ENCODE data around the gene PTBP3.

PTBP3 gene

DNA sequence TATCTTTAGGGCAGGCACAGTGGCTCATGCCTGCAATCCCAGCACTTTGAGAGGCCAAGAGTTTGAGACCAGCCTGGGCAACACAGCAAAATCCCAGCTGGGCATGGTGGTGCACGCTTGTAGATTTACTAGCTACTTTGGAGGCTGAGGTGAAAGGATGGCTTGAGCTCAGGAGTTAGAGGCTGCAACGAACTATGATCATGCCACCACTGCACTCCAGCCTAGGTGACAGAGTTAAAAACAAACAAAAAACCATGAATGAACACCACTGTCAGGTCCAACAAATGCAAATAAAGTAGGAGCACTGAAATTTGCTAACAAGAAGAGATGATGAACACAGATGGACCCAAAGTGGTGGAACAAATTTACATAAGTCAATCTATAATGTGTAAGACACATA is 4.9 kb downstream of the PTBP3 start:
- no peak overlapping the region for H3K27ac ChIP-seq (replicated peaks; ENCODE audit: low read length)
- no peaks in the 10 kb centered on the region for H3K79me1 ChIP-seq (ENCODE audit: low read depth, low read length)
- H3K36me3 ChIP-seq (replicated peaks in 1 of 2; ENCODE audit: control insufficient read depth in 2 of 2, insufficient read depth in 2 of 2, low read length in 2 of 2), result peaks cover 0 to 2% of the 10 kb centered on the region in 2 donors
- no peak overlapping the region for H2BK120ac ChIP-seq (ENCODE audit: low read depth, low read length)
- no CpG with 5 or more reads among the region's 2 CpGs for WGBS, 2 donors (ENCODE audit: extremely low coverage in 2 of 2, insufficient read length in 2 of 2, insufficient replicate concordance in 1 of 2)
- H3K4ac ChIP-seq (ENCODE audit: low read length), result no peak overlapping the region
- H3K9me3 ChIP-seq (replicated peaks in 1 of 2; ENCODE audit: control insufficient read depth in 2 of 2, insufficient read depth in 1 of 2, low read depth in 1 of 2, low read length in 2 of 2), result peaks cover 0 to 19% of the 10 kb centered on the region in 2 donors
- no peak overlapping the region for H4K91ac ChIP-seq (ENCODE audit: low read depth, low read length, poor library complexity)
- no peak overlapping the region for H3K9ac ChIP-seq (ENCODE audit: low read depth, low read length, poor library complexity)
- no peak overlapping the region for H2BK5ac ChIP-seq (ENCODE audit: low read length)
- DNase-seq (ENCODE audit: low spot score), result no peak
- H3K4me2 ChIP-seq (ENCODE audit: insufficient read depth, low read length, poor library complexity, severe bottlenecking), result no peak overlapping the region
- no peak overlapping the region for H2BK15ac ChIP-seq (ENCODE audit: low read length)
- no peak overlapping the region for H2BK12ac ChIP-seq (ENCODE audit: low read length)
- H2AFZ ChIP-seq (ENCODE audit: low read length), result no peak overlapping the region
- H3K14ac ChIP-seq (ENCODE audit: low read length), result no peak overlapping the region
- no peak overlapping the region for H3K18ac ChIP-seq (ENCODE audit: low read length)
- no peaks in the 10 kb centered on the region for H3K27me3 ChIP-seq (ENCODE audit: control insufficient read depth in 3 of 3, insufficient read depth in 3 of 3, low read depth in 1 of 3, low read length in 3 of 3)
- no peak overlapping the region for H3K4me3 ChIP-seq (ENCODE audit: low read length in 2 of 2)
- H4K8ac ChIP-seq (ENCODE audit: low read depth, low read length), result no peak overlapping the region
- H2AK5ac ChIP-seq (ENCODE audit: low read depth, low read length), result no peak overlapping the region
- peaks cover 0 to 4% of the 10 kb centered on the region in 2 donors for H3K4me1 ChIP-seq (ENCODE audit: control insufficient read depth in 2 of 2, insufficient read depth in 1 of 2, low read depth in 1 of 2, low read length in 2 of 2)
- H3K23ac ChIP-seq (ENCODE audit: low read depth, low read length, poor library complexity), result no peak overlapping the region

DNA sequence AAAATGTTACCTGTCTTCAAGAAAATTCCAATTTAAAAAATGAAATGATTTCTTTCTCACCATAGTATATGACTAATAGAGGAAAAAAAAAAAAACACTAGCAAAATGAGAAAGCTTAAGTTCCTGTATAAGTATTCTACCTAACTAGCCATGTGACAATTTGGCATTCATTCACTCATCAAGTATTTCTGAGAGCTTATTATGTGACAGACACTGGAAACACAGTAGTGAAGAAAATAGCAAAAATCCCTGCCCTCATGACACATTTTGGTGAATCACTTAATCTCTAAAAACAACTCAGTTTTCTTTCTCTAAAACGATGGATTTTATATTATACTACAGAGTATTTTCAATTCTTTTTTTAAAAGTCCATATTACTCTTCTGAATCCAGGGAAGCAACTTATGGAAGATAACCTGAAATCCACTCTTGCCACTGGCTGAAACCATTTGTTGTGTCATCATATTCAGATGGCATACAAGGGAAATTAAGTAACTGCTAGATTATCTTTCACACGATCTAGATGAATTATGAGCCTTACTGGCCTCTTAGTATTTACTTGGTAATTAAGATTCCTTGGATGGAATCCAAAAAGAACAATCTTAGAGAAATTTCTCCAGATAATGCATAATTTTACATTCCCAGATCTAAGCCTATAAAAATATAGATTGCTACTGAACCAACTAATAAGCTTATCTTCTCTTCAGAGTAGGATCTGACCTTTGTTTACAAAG is 5.5 kb downstream of the PTBP3 start:
- H4K91ac ChIP-seq (ENCODE audit: low read depth, low read length, poor library complexity), result no peak overlapping the region
- no peak overlapping the region for H2BK12ac ChIP-seq (ENCODE audit: low read length)
- no peak overlapping the region for H2AFZ ChIP-seq (ENCODE audit: low read length)
- no peak overlapping the region for H3K9ac ChIP-seq (ENCODE audit: low read depth, low read length, poor library complexity)
- DNase-seq (ENCODE audit: low spot score), result no peak
- H2AK5ac ChIP-seq (ENCODE audit: low read depth, low read length), result no peak overlapping the region
- peaks cover 0 to 25% of the 10 kb centered on the region in 2 donors for H3K9me3 ChIP-seq (replicated peaks in 1 of 2; ENCODE audit: control insufficient read depth in 2 of 2, insufficient read depth in 1 of 2, low read depth in 1 of 2, low read length in 2 of 2)
- H3K79me1 ChIP-seq (ENCODE audit: low read depth, low read length), result no peaks in the 10 kb centered on the region
- no CpG with 5 or more reads among the region's 2 CpGs for WGBS, 2 donors (ENCODE audit: extremely low coverage in 2 of 2, insufficient read length in 2 of 2, insufficient replicate concordance in 1 of 2)
- no peak overlapping the region for H3K23ac ChIP-seq (ENCODE audit: low read depth, low read length, poor library complexity)
- no peak overlapping the region for H2BK5ac ChIP-seq (ENCODE audit: low read length)
- no peak overlapping the region for H4K8ac ChIP-seq (ENCODE audit: low read depth, low read length)
- H3K4me1 ChIP-seq (ENCODE audit: control insufficient read depth in 2 of 2, insufficient read depth in 1 of 2, low read depth in 1 of 2, low read length in 2 of 2), result peaks cover 0 to 2% of the 10 kb centered on the region in 2 donors
- H3K27me3 ChIP-seq (ENCODE audit: control insufficient read depth in 3 of 3, insufficient read depth in 3 of 3, low read depth in 1 of 3, low read length in 3 of 3), result no peaks in the 10 kb centered on the region
- H2BK15ac ChIP-seq (ENCODE audit: low read length), result no peak overlapping the region
- no peak overlapping the region for H3K18ac ChIP-seq (ENCODE audit: low read length)
- H3K4ac ChIP-seq (ENCODE audit: low read length), result no peak overlapping the region
- H3K27ac ChIP-seq (replicated peaks; ENCODE audit: low read length), result no peak overlapping the region
- no peak overlapping the region for H2BK120ac ChIP-seq (ENCODE audit: low read depth, low read length)
- no peak overlapping the region for H3K4me3 ChIP-seq (ENCODE audit: low read length in 2 of 2)
- no peak overlapping the region for H3K14ac ChIP-seq (ENCODE audit: low read length)
- peaks cover under 1 to 2% of the 10 kb centered on the region in 2 donors for H3K36me3 ChIP-seq (replicated peaks in 1 of 2; ENCODE audit: control insufficient read depth in 2 of 2, insufficient read depth in 2 of 2, low read length in 2 of 2)
- no peak overlapping the region for H3K4me2 ChIP-seq (ENCODE audit: insufficient read depth, low read length, poor library complexity, severe bottlenecking)

DNA sequence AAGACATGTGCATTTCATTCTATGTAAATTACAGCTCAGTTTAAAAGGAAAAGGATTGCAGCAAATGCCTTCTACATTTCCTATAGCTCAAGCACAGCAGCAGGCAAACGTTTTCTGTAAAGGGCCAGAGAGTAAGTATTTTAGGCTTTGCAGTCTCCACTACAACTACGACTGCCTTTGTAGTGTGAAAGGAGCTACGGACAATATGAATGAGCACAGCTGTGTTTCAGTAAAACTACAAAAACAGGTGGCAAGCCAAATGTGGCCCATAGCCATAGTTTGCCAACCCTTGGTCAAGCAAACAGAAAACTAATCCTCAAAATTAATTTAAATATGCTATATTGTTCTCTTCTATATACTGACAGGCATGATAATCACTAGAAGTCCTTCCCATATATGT is 7.2 kb downstream of the PTBP3 start:
- Histone ChIP-seq H2BK15ac (ENCODE audit: low read length) (no peak overlapping the region), H4K8ac (ENCODE audit: low read depth, low read length) (no peak overlapping the region), H3K9me3 (replicated peaks in 1 of 2; ENCODE audit: control insufficient read depth in 2 of 2, insufficient read depth in 1 of 2, low read depth in 1 of 2, low read length in 2 of 2) (peaks cover 0 to 30% of the 10 kb centered on the region in 2 donors), H3K4me2 (ENCODE audit: insufficient read depth, low read length, poor library complexity, severe bottlenecking) (no peak overlapping the region), H4K91ac (ENCODE audit: low read depth, low read length, poor library complexity) (no peak overlapping the region), H2AFZ (ENCODE audit: low read length) (no peak overlapping the region), H3K4me3 (ENCODE audit: low read length in 2 of 2) (no peak overlapping the region), H2BK5ac (ENCODE audit: low read length) (no peak overlapping the region), H3K36me3 (replicated peaks in 1 of 2; ENCODE audit: control insufficient read depth in 2 of 2, insufficient read depth in 2 of 2, low read length in 2 of 2) (peaks cover 2% of the 10 kb centered on the region in 2 donors), H3K9ac (ENCODE audit: low read depth, low read length, poor library complexity) (no peak overlapping the region), H2BK12ac (ENCODE audit: low read length) (no peak overlapping the region), H2BK120ac (ENCODE audit: low read depth, low read length) (no peak overlapping the region), H3K18ac (ENCODE audit: low read length) (no peak overlapping the region), H3K4me1 (ENCODE audit: control insufficient read depth in 2 of 2, insufficient read depth in 1 of 2, low read depth in 1 of 2, low read length in 2 of 2) (peaks cover 0 to 2% of the 10 kb centered on the region in 2 donors), H3K4ac (ENCODE audit: low read length) (no peak overlapping the region), H3K14ac (ENCODE audit: low read length) (no peak overlapping the region), H3K27me3 (ENCODE audit: control insufficient read depth in 3 of 3, insufficient read depth in 3 of 3, low read depth in 1 of 3, low read length in 3 of 3) (no peaks in the 10 kb centered on the region), H2AK5ac (ENCODE audit: low read depth, low read length) (no peak overlapping the region), H3K79me1 (ENCODE audit: low read depth, low read length) (no peaks in the 10 kb centered on the region), H3K27ac (replicated peaks; ENCODE audit: low read length) (no peak overlapping the region), H3K23ac (ENCODE audit: low read depth, low read length, poor library complexity) (no peak overlapping the region)
- WGBS, 2 donors (ENCODE audit: extremely low coverage in 2 of 2, insufficient read length in 2 of 2, insufficient replicate concordance in 1 of 2), result no CpG with 5 or more reads among the region's 3 CpGs
- no peak for DNase-seq (ENCODE audit: low spot score)

DNA sequence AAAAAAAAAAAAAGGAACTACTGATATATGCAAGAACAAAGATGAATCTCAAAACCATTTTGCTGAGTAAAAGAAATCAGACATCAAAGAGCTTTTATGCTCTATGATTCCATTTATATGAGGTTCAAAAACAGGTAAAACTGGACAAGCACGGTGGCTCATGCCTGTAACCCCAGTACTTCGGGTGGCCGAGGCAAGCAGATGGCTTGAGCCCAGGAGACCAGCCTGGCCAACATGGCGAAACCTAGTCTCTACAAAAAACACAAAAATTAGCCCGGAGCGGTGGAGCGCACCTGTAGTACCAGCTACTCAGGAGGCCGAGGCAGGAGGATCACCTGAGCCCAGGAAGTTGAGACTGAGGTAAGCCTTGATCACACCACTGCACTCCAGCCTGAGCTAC is 7.8 kb downstream of the PTBP3 start:
- Histone ChIP-seq H3K4me1 (ENCODE audit: control insufficient read depth in 2 of 2, insufficient read depth in 1 of 2, low read depth in 1 of 2, low read length in 2 of 2) (peaks cover 0 to 2% of the 10 kb centered on the region in 2 donors), H3K4ac (ENCODE audit: low read length) (no peak overlapping the region), H3K4me3 (ENCODE audit: low read length in 2 of 2) (no peak overlapping the region), H3K27ac (replicated peaks; ENCODE audit: low read length) (no peak overlapping the region), H4K8ac (ENCODE audit: low read depth, low read length) (no peak overlapping the region), H2BK12ac (ENCODE audit: low read length) (no peak overlapping the region), H3K18ac (ENCODE audit: low read length) (peak overlapping the region; percentile 19), H4K91ac (ENCODE audit: low read depth, low read length, poor library complexity) (no peak overlapping the region), H3K14ac (ENCODE audit: low read length) (no peak overlapping the region), H3K23ac (ENCODE audit: low read depth, low read length, poor library complexity) (no peak overlapping the region), H2BK120ac (ENCODE audit: low read depth, low read length) (no peak overlapping the region), H2BK5ac (ENCODE audit: low read length) (no peak overlapping the region), H3K79me1 (ENCODE audit: low read depth, low read length) (no peaks in the 10 kb centered on the region), H3K9ac (ENCODE audit: low read depth, low read length, poor library complexity) (no peak overlapping the region), H3K36me3 (replicated peaks in 1 of 2; ENCODE audit: control insufficient read depth in 2 of 2, insufficient read depth in 2 of 2, low read length in 2 of 2) (peaks cover 2 to 3% of the 10 kb centered on the region in 2 donors), H3K27me3 (ENCODE audit: control insufficient read depth in 3 of 3, insufficient read depth in 3 of 3, low read depth in 1 of 3, low read length in 3 of 3) (no peaks in the 10 kb centered on the region), H3K9me3 (replicated peaks in 1 of 2; ENCODE audit: control insufficient read depth in 2 of 2, insufficient read depth in 1 of 2, low read depth in 1 of 2, low read length in 2 of 2) (peaks cover 0 to 31% of the 10 kb centered on the region in 2 donors), H2AK5ac (ENCODE audit: low read depth, low read length) (no peak overlapping the region), H3K4me2 (ENCODE audit: insufficient read depth, low read length, poor library complexity, severe bottlenecking) (no peak overlapping the region), H2AFZ (ENCODE audit: low read length) (no peak overlapping the region), H2BK15ac (ENCODE audit: low read length) (no peak overlapping the region)
- WGBS, 2 donors (ENCODE audit: extremely low coverage in 2 of 2, insufficient read length in 2 of 2, insufficient replicate concordance in 1 of 2), result no CpG with 5 or more reads among the region's 8 CpGs
- no peak for DNase-seq (ENCODE audit: low spot score)
